Neuronal stem cell (in vitro differentiated cells): ENCODE data around the gene KIF25.

Experiments
- DNase-seq: peaks from one replicate; pipeline ENCODE4 v3.0.0-alpha.2; 2013; ENCODE audit warnings: low spot score
- H2AFZ ChIP-seq: one replicate; pipeline ENCODE4 v1.6.1; 2013; ENCODE audit warnings: mild to moderate bottlenecking, low read length, inconsistent platforms
- H2AK5ac ChIP-seq: 2 replicates; pipeline ENCODE4 v1.6.1; 2013; ENCODE audit warnings: low read depth, mild to moderate bottlenecking, inconsistent platforms, low read length, moderate library complexity, mixed read lengths
- H2BK120ac ChIP-seq: 2 replicates; pipeline ENCODE4 v1.6.1; 2013; ENCODE audit warnings: low read depth, mild to moderate bottlenecking, inconsistent platforms, low read length, moderate library complexity, mixed read lengths
- H2BK12ac ChIP-seq: one replicate; pipeline ENCODE4 v1.6.1; 2013; ENCODE audit warnings: low read length, inconsistent platforms
- H2BK15ac ChIP-seq: 2 replicates; pipeline ENCODE4 v1.6.1; 2013; ENCODE audit warnings: mild to moderate bottlenecking, low read length, inconsistent platforms, mixed read lengths
- H2BK5ac ChIP-seq: one replicate; pipeline ENCODE4 v1.6.1; 2013; ENCODE audit warnings: inconsistent platforms, mild to moderate bottlenecking, low read length, moderate library complexity
- H3K14ac ChIP-seq: one replicate; pipeline ENCODE4 v1.6.1; 2013; ENCODE audit warnings: low read length, inconsistent platforms
- H3K18ac ChIP-seq: 2 replicates; pipeline ENCODE4 v1.6.1; 2013; ENCODE audit warnings: low read length, inconsistent platforms
- H3K23ac ChIP-seq: 2 replicates; pipeline ENCODE4 v1.6.1; 2013; ENCODE audit warnings: low read depth, mild to moderate bottlenecking, mixed read lengths, low read length, inconsistent platforms; ENCODE audit not compliant: poor library complexity
- H3K27ac ChIP-seq: replicated peaks from 3 replicates; pipeline ENCODE4 v1.5.1; 2013; ENCODE audit warnings: low read length, inconsistent platforms
- H3K27me3 ChIP-seq, 3 experiments: 2 replicates each; pipeline ENCODE4 v1.6.1; 2013; ENCODE audit warnings: low read length in 3 of 3, mild to moderate bottlenecking in 2 of 3, inconsistent platforms in 1 of 3, low read depth in 1 of 3, mixed read lengths in 1 of 3, moderate library complexity in 1 of 3; ENCODE audit not compliant: control insufficient read depth in 3 of 3, insufficient read depth in 3 of 3
- H3K36me3 ChIP-seq, 2 donors: replicated peaks in 1 of 2; 2 replicates each; pipeline ENCODE4 v1.6.1; 2013; ENCODE audit warnings: low read length in 2 of 2; ENCODE audit not compliant: control insufficient read depth in 2 of 2, insufficient read depth in 2 of 2
- H3K4ac ChIP-seq: 2 replicates; pipeline ENCODE4 v1.6.1; 2013; ENCODE audit warnings: inconsistent platforms, mild to moderate bottlenecking, low read length, moderate library complexity
- H3K4me1 ChIP-seq, 2 donors: 1 replicate in 1 of 2; 2 replicates in 1 of 2; pipeline ENCODE4 v1.6.1; 2013; ENCODE audit warnings: low read length in 2 of 2, low read depth in 1 of 2; ENCODE audit not compliant: control insufficient read depth in 2 of 2, insufficient read depth in 1 of 2
- H3K4me2 ChIP-seq: one replicate; pipeline ENCODE4 v1.6.1; 2013; ENCODE audit warnings: mild to moderate bottlenecking, low read length, inconsistent platforms; ENCODE audit not compliant: insufficient read depth, poor library complexity, severe bottlenecking
- H3K4me3 ChIP-seq, 2 donors: 2 replicates each; pipeline ENCODE4 v1.5.1; 2013; ENCODE audit warnings: low read length in 2 of 2, mild to moderate bottlenecking in 2 of 2, inconsistent platforms in 1 of 2, moderate library complexity in 1 of 2
- H3K79me1 ChIP-seq: one replicate; pipeline ENCODE4 v1.6.1; 2013; ENCODE audit warnings: low read depth, mild to moderate bottlenecking, inconsistent platforms, low read length, moderate library complexity
- H3K9ac ChIP-seq: one replicate; pipeline ENCODE4 v1.6.1; 2013; ENCODE audit warnings: mild to moderate bottlenecking, low read depth, low read length, inconsistent platforms; ENCODE audit not compliant: poor library complexity
- H3K9me3 ChIP-seq, 2 donors: replicated peaks in 1 of 2; 2 replicates each; pipeline versions ENCODE3 to v1.6.1; 2013; ENCODE audit warnings: low read length in 2 of 2, mild to moderate bottlenecking in 2 of 2, inconsistent platforms in 1 of 2, low read depth in 1 of 2, mixed read lengths in 1 of 2, moderate library complexity in 1 of 2; ENCODE audit not compliant: control insufficient read depth in 2 of 2, insufficient read depth in 1 of 2
- H4K8ac ChIP-seq: one replicate; pipeline ENCODE4 v1.6.1; 2013; ENCODE audit warnings: low read depth, mild to moderate bottlenecking, inconsistent platforms, low read length, moderate library complexity
- H4K91ac ChIP-seq: one replicate; pipeline ENCODE4 v1.6.1; 2013; ENCODE audit warnings: low read length, low read depth, mild to moderate bottlenecking, inconsistent platforms; ENCODE audit not compliant: poor library complexity
- WGBS, 2 donors: extraction: QIAGEN DNeasy Blood & Tissue Kit; methylation state at CpG; one replicate each; pipeline ENCODE4 v1.1.7; 2013; ENCODE audit warnings: missing lambda C conversion rate in 2 of 2, mixed read lengths in 1 of 2; ENCODE audit not compliant: insufficient read length in 2 of 2, insufficient replicate concordance in 1 of 2; ENCODE audit errors: extremely low coverage in 2 of 2; 5-methylcytosine and 5-hydroxymethylcytosine counted together

KIF25 gene

DNA sequence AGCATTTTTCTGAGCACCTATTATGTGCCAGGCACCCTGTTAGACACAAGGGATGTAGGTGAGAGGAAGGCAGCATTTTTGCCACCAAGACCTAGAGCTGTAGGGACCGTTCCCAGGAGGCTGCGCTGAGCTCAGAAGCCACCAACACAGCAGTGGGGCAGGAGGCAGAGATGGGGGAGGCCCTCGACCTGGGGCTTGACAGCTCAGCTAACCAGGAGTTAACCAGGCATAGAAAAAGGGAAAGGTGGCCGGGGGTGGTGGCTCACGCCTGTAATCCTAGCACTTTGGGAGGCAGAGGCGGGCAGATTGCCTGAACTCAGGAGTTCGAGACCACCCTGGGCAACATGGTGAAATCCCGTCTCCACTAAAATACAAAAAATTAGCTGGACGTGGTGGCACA is 29.5 kb downstream of the KIF25 start:
- Histone ChIP-seq H3K4ac (no peak overlapping the region), H4K91ac (no peak overlapping the region), H3K14ac (no peak overlapping the region), H2AFZ (no peak overlapping the region), H2BK15ac (no peak overlapping the region), H3K4me1 (peaks cover 4 to 6% of the 10 kb centered on the region in 2 donors), H3K27me3 (no peaks in the 10 kb centered on the region), H3K4me2 (no peak overlapping the region), H2BK120ac (no peak overlapping the region), H3K79me1 (no peaks in the 10 kb centered on the region), H3K27ac (no peak overlapping the region), H3K9me3 (peaks cover 0 to 2% of the 10 kb centered on the region in 2 donors), H3K18ac (no peak overlapping the region), H3K23ac (no peak overlapping the region), H4K8ac (no peak overlapping the region), H3K4me3 (no peak overlapping the region), H2BK12ac (no peak overlapping the region), H2AK5ac (no peak overlapping the region), H3K36me3 (no peaks in the 10 kb centered on the region), H2BK5ac (no peak overlapping the region), H3K9ac (no peak overlapping the region)
- DNase-seq = no peak
- no CpG with 5 or more reads among the region's 9 CpGs for WGBS, 2 donors

DNA sequence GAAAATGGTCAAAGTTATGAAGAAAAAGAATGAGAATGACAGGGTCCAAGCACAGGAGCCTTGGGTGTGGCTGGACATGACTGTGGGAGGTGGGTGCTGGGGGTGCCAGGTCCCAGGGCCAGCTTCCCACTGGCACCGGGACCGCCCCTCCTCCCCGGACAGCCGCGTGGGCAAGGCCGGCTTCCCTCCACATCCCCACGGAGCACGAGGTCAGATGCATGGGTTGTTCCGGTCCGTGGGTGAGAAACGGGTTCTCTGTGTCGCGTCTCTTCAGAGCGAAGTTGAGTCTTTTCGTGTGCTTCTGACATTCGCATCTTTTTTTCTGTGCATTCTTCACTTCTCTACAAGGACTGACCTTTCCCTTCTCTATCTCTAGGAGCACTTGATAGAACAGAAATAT is 30.1 kb downstream of the KIF25 start:
- Histone ChIP-seq H2AK5ac (no peak overlapping the region), H3K4me1 (peaks cover 6 to 10% of the 10 kb centered on the region in 2 donors), H2AFZ (no peak overlapping the region), H3K4me2 (no peak overlapping the region), H2BK5ac (no peak overlapping the region), H3K27ac (no peak overlapping the region), H3K79me1 (no peaks in the 10 kb centered on the region), H2BK12ac (no peak overlapping the region), H2BK15ac (no peak overlapping the region), H3K4ac (no peak overlapping the region), H3K27me3 (no peaks in the 10 kb centered on the region), H4K8ac (no peak overlapping the region), H3K14ac (no peak overlapping the region), H3K9ac (no peak overlapping the region), H3K9me3 (peaks cover 0 to 2% of the 10 kb centered on the region in 2 donors), H3K36me3 (no peaks in the 10 kb centered on the region), H3K4me3 (no peak overlapping the region), H3K23ac (no peak overlapping the region), H4K91ac (no peak overlapping the region), H2BK120ac (no peak overlapping the region), H3K18ac (peak overlapping the region; percentile 68)
- DNase-seq = no peak
- no CpG with 5 or more reads among the region's 16 CpGs for WGBS, 2 donors

DNA sequence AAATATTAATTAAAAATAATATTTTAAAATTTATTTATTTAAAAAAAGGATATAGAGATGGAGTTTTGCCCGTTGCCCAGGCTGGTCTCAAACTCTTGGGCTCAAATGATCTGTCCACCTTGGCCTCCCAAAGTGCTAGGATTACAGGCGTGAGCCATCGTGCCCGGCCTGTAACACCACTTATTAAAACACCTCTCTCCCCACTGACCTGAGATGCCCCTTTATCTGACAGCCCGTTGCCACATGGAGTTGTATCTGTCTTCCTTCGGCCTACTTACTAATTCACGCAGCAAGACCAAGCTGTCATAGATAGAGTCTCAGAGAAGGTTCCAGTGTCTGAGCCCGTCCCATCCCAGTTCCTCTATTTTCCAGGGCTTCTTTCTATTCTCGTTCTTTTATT is 30.7 kb downstream of the KIF25 start:
- peaks cover 6 to 15% of the 10 kb centered on the region in 2 donors for H3K4me1 ChIP-seq
- no peak overlapping the region for H2BK120ac ChIP-seq
- H3K27ac ChIP-seq = no peak overlapping the region
- H3K18ac ChIP-seq = no peak overlapping the region
- no CpG with 5 or more reads among the region's 9 CpGs for WGBS, 2 donors
- no peak overlapping the region for H2BK15ac ChIP-seq
- H3K4ac ChIP-seq = no peak overlapping the region
- H3K9ac ChIP-seq = no peak overlapping the region
- no peak overlapping the region for H2BK5ac ChIP-seq
- H3K4me3 ChIP-seq = no peak overlapping the region
- H2AFZ ChIP-seq = no peak overlapping the region
- no peak overlapping the region for H4K91ac ChIP-seq
- peaks cover 0 to 2% of the 10 kb centered on the region in 2 donors for H3K9me3 ChIP-seq
- no peaks in the 10 kb centered on the region for H3K36me3 ChIP-seq
- H2AK5ac ChIP-seq = no peak overlapping the region
- H2BK12ac ChIP-seq = no peak overlapping the region
- no peaks in the 10 kb centered on the region for H3K27me3 ChIP-seq
- no peak overlapping the region for H4K8ac ChIP-seq
- DNase-seq = no peak
- no peak overlapping the region for H3K4me2 ChIP-seq
- H3K79me1 ChIP-seq = no peaks in the 10 kb centered on the region
- H3K14ac ChIP-seq = no peak overlapping the region
- H3K23ac ChIP-seq = no peak overlapping the region

DNA sequence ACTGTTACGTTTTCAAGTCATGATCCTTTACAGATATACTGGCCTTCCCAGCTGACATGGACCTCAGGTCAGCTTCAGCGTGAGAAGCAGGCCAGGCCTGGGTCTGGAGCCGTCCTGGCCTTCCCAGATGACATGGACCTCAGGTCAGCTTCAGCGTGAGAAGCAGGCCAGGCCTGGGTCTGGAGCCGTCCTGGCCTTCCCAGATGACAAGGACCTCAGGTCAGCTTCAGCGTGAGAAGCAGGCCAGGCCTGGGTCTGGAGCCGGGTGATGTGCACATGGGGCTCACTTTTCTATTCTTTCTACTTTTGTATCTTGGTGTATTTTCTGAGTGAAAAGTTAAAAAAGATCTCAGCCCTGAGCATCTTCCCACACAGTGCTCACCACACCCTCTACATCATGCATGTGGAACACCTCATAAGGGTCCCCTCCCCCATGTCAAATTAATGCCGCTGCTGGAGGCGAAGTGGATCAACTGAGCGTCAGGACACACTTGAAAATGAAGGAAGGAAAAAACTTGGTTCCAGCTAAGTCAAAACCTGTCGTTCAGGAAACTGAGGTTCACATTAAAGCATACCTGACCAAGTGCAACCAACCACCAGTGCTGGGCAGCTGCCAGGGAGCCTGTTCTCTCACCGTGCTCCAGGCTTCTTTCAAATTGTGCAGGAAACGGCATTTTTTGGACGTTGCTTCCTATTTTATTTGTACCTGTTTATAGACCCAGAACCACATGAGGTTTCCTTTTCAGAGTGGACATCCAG is 32.2 kb downstream of the KIF25 start:
- H3K9me3 ChIP-seq = peaks cover 2 to 10% of the 10 kb centered on the region in 2 donors
- no peak overlapping the region for H4K8ac ChIP-seq
- no peak for DNase-seq
- H4K91ac ChIP-seq = no peak overlapping the region
- no peak overlapping the region for H2BK120ac ChIP-seq
- no peak overlapping the region for H2BK15ac ChIP-seq
- no peak overlapping the region for H3K14ac ChIP-seq
- no peak overlapping the region for H3K23ac ChIP-seq
- no peak overlapping the region for H2AK5ac ChIP-seq
- H3K4ac ChIP-seq = no peak overlapping the region
- no peak overlapping the region for H3K4me2 ChIP-seq
- no peaks in the 10 kb centered on the region for H3K79me1 ChIP-seq
- no peak overlapping the region for H3K4me3 ChIP-seq
- no peak overlapping the region for H2BK12ac ChIP-seq
- H2BK5ac ChIP-seq = no peak overlapping the region
- H3K9ac ChIP-seq = no peak overlapping the region
- H3K4me1 ChIP-seq = peaks cover 6 to 15% of the 10 kb centered on the region in 2 donors
- no peaks in the 10 kb centered on the region for H3K36me3 ChIP-seq
- no peak overlapping the region for H3K27ac ChIP-seq
- H2AFZ ChIP-seq = no peak overlapping the region
- H3K18ac ChIP-seq = no peak overlapping the region
- H3K27me3 ChIP-seq = no peaks in the 10 kb centered on the region
- no CpG with 5 or more reads among the region's 14 CpGs for WGBS, 2 donors
